SH-SY5Y (cell line): ENCODE results near the gene ARHGAP18.

Experiments used
- GATA2 ChIP-seq: IDR thresholded peaks from 2 replicates; pipeline ENCODE4 v1.6.1; 2011; ENCODE audit warnings: mild to moderate bottlenecking, low read depth, low read length
- GATA3 ChIP-seq: IDR thresholded peaks from 2 replicates; pipeline ENCODE4 v1.6.1; 2011; ENCODE audit warnings: low read depth, mild to moderate bottlenecking, low read length, moderate library complexity

GRCh38 chr6:129615496-129615895 is 94.5 kb downstream of the ARHGAP18 start:
- TF ChIP-seq GATA2 (no peak), GATA3 (no peak)
